Colonic mucosa (tissue), 4 donors: Measurements from ENCODE around the gene PSMA5. TPM values are rescaled to one million over a fixed set of nuclear protein-coding genes. Genes with fewer than 3 reads are reported as not detected.
A peak's percentile ranks its signal among the peaks of the same experiment; 100 is the strongest.

ENCODE experiments used
- DNase-seq: peaks from one replicate; pipeline ENCODE4 v3.0.0-alpha.2; 2020
- H3K27ac ChIP-seq: fragments of 200-600 bp; one replicate; pipeline ENCODE4 v1.8.0; 2021
- H3K27me3 ChIP-seq: fragments of 200-600 bp; one replicate; pipeline ENCODE4 v1.8.0; 2021
- H3K36me3 ChIP-seq: fragments of 200-600 bp; one replicate; pipeline ENCODE4 v1.8.0; 2021
- H3K4me1 ChIP-seq: fragments of 200-600 bp; one replicate; pipeline ENCODE4 v1.8.0; 2021; ENCODE audit warnings: mild to moderate bottlenecking
- H3K4me3 ChIP-seq: fragments of 200-600 bp; one replicate; pipeline ENCODE4 v1.8.0; 2021
- H3K9ac ChIP-seq, 2 donors: one replicate each; pipeline ENCODE4 v1.7.0; 2013; ENCODE audit warnings: control low read depth in 2 of 2, low read depth in 2 of 2, low read length in 2 of 2
- H3K9me3 ChIP-seq: fragments of 200-600 bp; one replicate; pipeline ENCODE4 v1.8.0; 2021
- CTCF ChIP-seq: fragments of 200-600 bp; IDR thresholded peaks from one replicate; pipeline ENCODE4 v1.8.0; 2022; ENCODE audit warnings: antibody characterized with exemption, mild to moderate bottlenecking
- intact Hi-C: fragments of 100-400 bp; cut with DNase I; formaldehyde crosslinking; loops from one replicate; pipeline ENCODE4 v1.14.1; 2022
- total RNA-seq, 2 donors: library from RNA; stranded (reverse); fragmentation: NEBNext Ultra II Directional in 1 of 2; extraction: Animal tissue kit (Norgen Biotek cat#: 25700) in 1 of 2; gene quantifications; one replicate each; pipeline ENCODE4 v1.2.1, GENCODE V29; 2021
- donor health status: healthy.
- donor health status: DM: no; HTN: no; CAD: no.
- donor health status: DM: no; HTN: no; CAD: no.

Gene PSMA5
- total RNA-seq, 2 donors from 2014 or later, result 93.9 to 163 TPM

- no peaks in the 10 kb centered on the region for H3K9me3 ChIP-seq
- no peak for TF ChIP-seq CTCF
- no peaks in the 10 kb centered on the region for H3K27me3 ChIP-seq
- peak; percentile 63 for DNase-seq
- H3K36me3 ChIP-seq, result peaks cover 6% of the 10 kb centered on the region
- no peak overlapping the region for H3K27ac ChIP-seq
- intact Hi-C loops, result no loop called here
- no peaks in the 10 kb centered on the region for H3K4me1 ChIP-seq
- no peak overlapping the region for H3K4me3 ChIP-seq
- H3K9ac ChIP-seq, result peak overlapping the region in 1 of 2 donors; percentile 1
Measured at GRCh38 chr1:109365642-109366204, 60.5 kb downstream of the PSMA5 start.

- H3K27me3 ChIP-seq, result no peaks in the 10 kb centered on the region
- H3K27ac ChIP-seq, result no peak overlapping the region
- H3K4me3 ChIP-seq, result no peak overlapping the region
- no peak overlapping the region for H3K9ac ChIP-seq
- H3K4me1 ChIP-seq, result no peaks in the 10 kb centered on the region
- no peak for DNase-seq
- TF ChIP-seq CTCF, result no peak
- H3K36me3 ChIP-seq, result peaks cover under 1% of the 10 kb centered on the region
- intact Hi-C loops, result no loop called here
- no peaks in the 10 kb centered on the region for H3K9me3 ChIP-seq
Measured at GRCh38 chr1:109361649-109362048, 64.6 kb downstream of the PSMA5 start.

- no peaks in the 10 kb centered on the region for H3K9me3 ChIP-seq
- no peaks in the 10 kb centered on the region for H3K36me3 ChIP-seq
- TF ChIP-seq CTCF, result no peak
- no peak for DNase-seq
- no peaks in the 10 kb centered on the region for H3K4me1 ChIP-seq
- no peak overlapping the region for H3K9ac ChIP-seq
- no peak overlapping the region for H3K4me3 ChIP-seq
- intact Hi-C loops, result no loop called here
- H3K27me3 ChIP-seq, result no peaks in the 10 kb centered on the region
- no peak overlapping the region for H3K27ac ChIP-seq
Measured at GRCh38 chr1:109361069-109361468, 65.2 kb downstream of the PSMA5 start.

GRCh38 chr1:109357616-109358015, 68.6 kb downstream of the PSMA5 start:
- no peak overlapping the region for H3K9ac ChIP-seq
- no peaks in the 10 kb centered on the region for H3K4me1 ChIP-seq
- no peaks in the 10 kb centered on the region for H3K36me3 ChIP-seq
- TF ChIP-seq CTCF, result no peak
- H3K27ac ChIP-seq, result no peak overlapping the region
- intact Hi-C loops, result no loop called here
- no peak overlapping the region for H3K4me3 ChIP-seq
- no peaks in the 10 kb centered on the region for H3K9me3 ChIP-seq
- DNase-seq, result no peak
- H3K27me3 ChIP-seq, result no peaks in the 10 kb centered on the region

- Histone ChIP-seq H3K9ac (no peak overlapping the region), H3K4me3 (no peak overlapping the region), H3K9me3 (no peaks in the 10 kb centered on the region), H3K4me1 (no peaks in the 10 kb centered on the region), H3K27me3 (no peaks in the 10 kb centered on the region), H3K36me3 (no peaks in the 10 kb centered on the region), H3K27ac (no peak overlapping the region)
- intact Hi-C loops, result no loop called here
- TF ChIP-seq CTCF, result no peak
- no peak for DNase-seq
Measured at GRCh38 chr1:109356915-109357314, 69.3 kb downstream of the PSMA5 start.
